Ovary (tissue), 9 donors: ENCODE data around the gene ADARB2. TPM values are rescaled to one million over a fixed set of nuclear protein-coding genes. Genes with fewer than 3 reads are reported as not detected.

Experiments used
- DNase-seq, 5 donors: peaks; one replicate each; pipeline ENCODE4 v3.0.0-alpha.2; 2019 to 2020
- H3K27ac ChIP-seq, 2 donors: fragments of 200-600 bp; one replicate each; pipeline versions ENCODE4 v1.5.1 to v1.8.0; 2019 to 2022
- H3K27me3 ChIP-seq: fragments of 200-600 bp; one replicate; pipeline ENCODE4 v1.8.0; 2022
- H3K36me3 ChIP-seq: fragments of 200-600 bp; sonication (generic); one replicate; pipeline ENCODE4 v1.5.1; 2019
- H3K4me1 ChIP-seq: one replicate; pipeline ENCODE4 v1.8.1; 2013; ENCODE audit warnings: mild to moderate bottlenecking, moderate library complexity; ENCODE audit not compliant: insufficient read depth
- H3K4me3 ChIP-seq: fragments of 200-600 bp; sonication (generic); one replicate; pipeline ENCODE4 v1.5.1; 2017
- H3K9me3 ChIP-seq, 2 donors: fragments of 200-600 bp in 1 of 2; sonication (generic) in 1 of 2; one replicate each; pipeline versions ENCODE4 v1.5.1 to v1.8.1; 2013 to 2019; ENCODE audit warnings: mild to moderate bottlenecking in 1 of 2, moderate library complexity in 1 of 2
- EP300 ChIP-seq: sonication (generic); formaldehyde crosslinking; IDR thresholded peaks from one replicate; pipeline ENCODE4 v1.6.1; 2017; ENCODE audit warnings: antibody characterized with exemption
- POLR2A ChIP-seq: fragments of 450-650 bp; IDR thresholded peaks from one replicate; pipeline ENCODE4 v1.6.1; 2017; ENCODE audit warnings: antibody characterized with exemption, mild to moderate bottlenecking, moderate library complexity
- WGBS, 3 donors: extraction: QIAGEN DNeasy Blood & Tissue Kit in 1 of 3; methylation state at CpG; one replicate each; pipeline versions ENCODE4 v1.1.5 to v1.1.7; 2013 to 2017; 5-methylcytosine and 5-hydroxymethylcytosine counted together
- intact Hi-C, 4 donors: fragments of 100-400 bp; cut with DNase I; formaldehyde crosslinking; loops; one replicate each; pipeline versions ENCODE4 v1.11.0 to v1.15.1; 2022 to 2023
- polyA plus RNA-seq, 2 donors: library from polyadenylated mRNA; stranded (reverse); fragments of 200-250 nt in 1 of 2; fragments of 350-450 nt in 1 of 2; fragmentation: Illumina TruSeq in 1 of 2; extraction: RNeasy Lipid Tissue Mini Kit (QIAGEN cat#74804) in 1 of 2; gene quantifications; one replicate each; pipeline ENCODE4 v1.2.3, GENCODE V29; 2013 to 2014
- total RNA-seq, 7 donors: library from RNA; depleted of rRNA in 2 of 7; stranded (reverse); fragments of >200 nt in 2 of 7; fragmentation: NEBNext Ultra II Directional in 3 of 7; extraction: Animal tissue kit (Norgen Biotek cat#: 25700) in 3 of 7; gene quantifications; one replicate each; pipeline versions ENCODE4 v1.1.0 to v1.2.4, GENCODE V29; 2016 to 2023
- TF ChIP-seq, protein P1 (sequence below), 3 donors: fragments of 450-650 bp in 2 of 3; fragments of 200-600 bp in 1 of 3; IDR thresholded peaks; one replicate each; pipeline versions ENCODE4 v1.5.1 to v1.8.0; 2016 to 2022; ENCODE audit warnings: antibody characterized with exemption in 3 of 3, mild to moderate bottlenecking in 1 of 3
- donor health status: DM: no; HTN: no; CAD: no; lungs with moderate emphysema.
- donor health status: DM: no; HTN: no; CAD: no.
- donor health status: Bipolar disorder and iron deficiency.
- donor health status: DM: yes; HTN: yes; CAD: no.
- donor health status: DM: no; HTN: no; CAD: no.
- donor health status: DM: yes; HTN: yes; CAD: no.

The ADARB2 gene
- total and polyA plus RNA-seq, 9 donors: 0.12 to 2.0 (median 0.36) TPM; not detected in 2

- H3K9me3 ChIP-seq: no peaks in the 10 kb centered on the region
- no peak overlapping the region for H3K4me3 ChIP-seq
- H3K4me1 ChIP-seq: no peaks in the 10 kb centered on the region
- H3K27me3 ChIP-seq: no peaks in the 10 kb centered on the region
- TF ChIP-seq, protein P1, sequence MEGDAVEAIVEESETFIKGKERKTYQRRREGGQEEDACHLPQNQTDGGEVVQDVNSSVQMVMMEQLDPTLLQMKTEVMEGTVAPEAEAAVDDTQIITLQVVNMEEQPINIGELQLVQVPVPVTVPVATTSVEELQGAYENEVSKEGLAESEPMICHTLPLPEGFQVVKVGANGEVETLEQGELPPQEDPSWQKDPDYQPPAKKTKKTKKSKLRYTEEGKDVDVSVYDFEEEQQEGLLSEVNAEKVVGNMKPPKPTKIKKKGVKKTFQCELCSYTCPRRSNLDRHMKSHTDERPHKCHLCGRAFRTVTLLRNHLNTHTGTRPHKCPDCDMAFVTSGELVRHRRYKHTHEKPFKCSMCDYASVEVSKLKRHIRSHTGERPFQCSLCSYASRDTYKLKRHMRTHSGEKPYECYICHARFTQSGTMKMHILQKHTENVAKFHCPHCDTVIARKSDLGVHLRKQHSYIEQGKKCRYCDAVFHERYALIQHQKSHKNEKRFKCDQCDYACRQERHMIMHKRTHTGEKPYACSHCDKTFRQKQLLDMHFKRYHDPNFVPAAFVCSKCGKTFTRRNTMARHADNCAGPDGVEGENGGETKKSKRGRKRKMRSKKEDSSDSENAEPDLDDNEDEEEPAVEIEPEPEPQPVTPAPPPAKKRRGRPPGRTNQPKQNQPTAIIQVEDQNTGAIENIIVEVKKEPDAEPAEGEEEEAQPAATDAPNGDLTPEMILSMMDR (IDR thresholded peaks at IDR 0.05): no peak
- no peak for TF ChIP-seq POLR2A
- TF ChIP-seq EP300: no peak
- no peaks in the 10 kb centered on the region for H3K36me3 ChIP-seq
- H3K27ac ChIP-seq: no peak overlapping the region
- intact Hi-C loops: no loop called here
- 55 to 62% (median 61%) methylated on average over 7 of the region's 7 CpGs for WGBS, 3 donors
- no peak for DNase-seq
Measured at GRCh38 chr10:1287487-1287886, 449.8 kb downstream of the ADARB2 start.

DNA sequence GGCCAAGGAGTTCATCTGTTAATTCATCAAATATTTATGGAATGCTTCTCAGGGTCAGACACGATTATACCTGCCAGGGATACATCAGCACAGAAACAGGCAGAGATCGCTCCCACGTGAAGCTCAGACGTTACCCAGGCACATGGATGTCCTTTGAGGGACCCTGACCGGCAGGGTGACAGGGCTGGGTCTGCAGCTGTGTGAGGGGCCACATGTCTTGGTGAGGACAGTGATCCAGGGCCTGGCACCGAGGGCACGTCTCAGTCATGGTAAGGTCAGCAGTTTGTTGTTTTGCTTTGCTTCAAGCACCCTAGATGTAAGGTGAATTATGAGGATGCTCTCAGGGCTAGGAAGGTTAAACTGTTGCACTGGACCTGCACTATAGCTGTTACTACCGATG is 453.2 kb downstream of the ADARB2 start:
- Histone ChIP-seq H3K4me3 (no peak overlapping the region), H3K27me3 (no peaks in the 10 kb centered on the region), H3K9me3 (no peaks in the 10 kb centered on the region), H3K36me3 (no peaks in the 10 kb centered on the region), H3K4me1 (no peaks in the 10 kb centered on the region), H3K27ac (no peak overlapping the region)
- 67 to 75% (median 69%) methylated on average over 8 of the region's 8 CpGs for WGBS, 3 donors
- TF ChIP-seq, protein P1 (IDR thresholded peaks at IDR 0.05): no peak
- TF ChIP-seq EP300 (no peak), POLR2A (no peak)
- DNase-seq: no peak
- intact Hi-C loops: no loop called here

DNA sequence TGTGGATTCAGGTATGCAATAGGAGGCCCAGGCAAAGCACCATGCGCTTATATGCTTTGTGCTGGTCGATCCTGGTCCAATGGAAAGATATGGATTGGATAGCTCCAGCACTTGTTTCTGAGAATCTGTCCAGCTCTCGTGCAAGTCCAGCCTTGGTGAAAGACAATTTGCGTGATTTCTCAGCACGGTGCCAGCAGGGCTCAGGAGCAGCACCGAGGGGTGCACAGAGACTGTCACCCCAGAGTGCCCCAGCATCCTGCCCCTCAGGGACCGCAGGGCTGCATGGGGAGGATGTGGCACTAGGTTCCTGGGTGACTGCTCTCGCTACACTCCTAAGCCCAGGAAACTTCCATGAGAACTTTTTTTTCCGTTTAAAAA is 455.9 kb downstream of the ADARB2 start:
- Histone ChIP-seq H3K27ac (no peak overlapping the region), H3K9me3 (no peaks in the 10 kb centered on the region), H3K4me3 (no peak overlapping the region), H3K36me3 (no peaks in the 10 kb centered on the region), H3K27me3 (no peaks in the 10 kb centered on the region), H3K4me1 (no peaks in the 10 kb centered on the region)
- intact Hi-C loops: no loop called here
- DNase-seq: no peak
- no peak for TF ChIP-seq EP300
- TF ChIP-seq, protein P1 (IDR thresholded peaks at IDR 0.05): no peak
- TF ChIP-seq POLR2A: no peak
- WGBS, 3 donors: 81 to 88% (median 88%) methylated on average over 9 of the region's 9 CpGs

DNA sequence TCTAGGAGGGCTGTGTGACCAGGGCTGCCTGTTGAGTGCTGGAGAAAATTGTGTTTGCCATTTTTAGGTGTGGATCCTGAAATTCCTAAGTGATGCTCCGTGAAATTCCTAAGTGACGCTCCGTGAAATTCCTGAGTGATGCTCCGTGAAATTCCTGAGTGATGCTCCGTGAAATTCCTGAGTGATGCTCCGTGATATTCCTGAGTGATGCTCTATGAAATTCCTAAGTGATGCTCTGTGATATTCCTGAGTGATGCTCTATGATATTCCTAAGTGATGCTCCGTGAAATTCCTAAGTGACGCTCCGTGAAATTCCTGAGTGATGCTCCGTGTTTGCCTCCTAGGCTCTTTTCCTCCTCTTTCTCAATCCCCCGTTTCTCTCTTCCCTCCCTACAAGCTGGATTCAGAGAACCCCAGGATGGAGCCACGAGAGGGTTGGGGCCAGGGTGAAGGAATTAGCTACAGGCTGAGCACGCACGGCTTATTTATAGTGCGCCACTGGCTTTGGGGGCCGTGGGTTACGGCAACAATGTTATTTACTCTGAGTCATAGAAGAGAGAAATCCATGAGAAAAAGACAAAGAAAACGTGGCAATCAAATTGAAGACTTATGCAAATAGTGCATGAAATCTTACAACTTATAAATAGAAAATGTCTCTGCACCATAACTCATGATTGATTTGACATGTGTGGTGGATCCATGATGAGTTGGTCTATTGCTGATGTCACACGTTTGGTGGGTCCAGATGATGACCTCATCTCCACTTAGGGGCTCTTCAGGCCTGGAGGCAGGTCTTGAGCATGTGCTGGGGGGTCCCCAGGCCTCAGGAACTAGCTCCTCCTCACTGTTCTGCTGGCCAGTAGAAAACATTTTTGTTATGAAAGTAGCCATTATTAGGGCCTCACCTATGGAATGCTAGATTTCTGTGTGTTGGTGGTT is 456.6 kb downstream of the ADARB2 start:
- TF ChIP-seq, protein P1 (IDR thresholded peaks at IDR 0.05): no peak
- no peak for TF ChIP-seq EP300
- no peak for TF ChIP-seq POLR2A
- DNase-seq: no peak
- no peaks in the 10 kb centered on the region for H3K36me3 ChIP-seq
- intact Hi-C loops: no loop called here
- H3K4me1 ChIP-seq: no peaks in the 10 kb centered on the region
- no peaks in the 10 kb centered on the region for H3K9me3 ChIP-seq
- H3K27ac ChIP-seq: no peak overlapping the region
- WGBS, 3 donors: 66 to 79% (median 71%) methylated on average over 19 of the region's 19 CpGs
- H3K27me3 ChIP-seq: no peaks in the 10 kb centered on the region
- no peak overlapping the region for H3K4me3 ChIP-seq
